Lower leg skin (tissue), 4 donors: ENCODE results near the gene F13B. TPM values are rescaled to one million over a fixed set of nuclear protein-coding genes. Genes with fewer than 3 reads are reported as not detected.

Source experiments
- DNase-seq, 2 donors: peaks; one replicate each; pipeline ENCODE4 v3.0.0-alpha.2; 2019; ENCODE audit warnings: low spot score in 2 of 2
- H3K4me3 ChIP-seq: fragments of 200-600 bp; sonication (generic); 2 replicates; pipeline ENCODE4 v1.5.1; 2017; ENCODE audit warnings: mild to moderate bottlenecking, low read depth; ENCODE audit not compliant: poor library complexity, severe bottlenecking
- POLR2A ChIP-seq, 2 donors: fragments of 450-650 bp; IDR thresholded peaks; one replicate each; pipeline ENCODE4 v1.6.1; 2016 to 2017; ENCODE audit warnings: antibody characterized with exemption in 2 of 2, mild to moderate bottlenecking in 1 of 2, moderate library complexity in 1 of 2
- WGBS, 2 donors: methylation state at CpG; one replicate each; pipeline ENCODE4 v1.1.5; 2018; 5-methylcytosine and 5-hydroxymethylcytosine counted together
- intact Hi-C: fragments of 100-400 bp; cut with DNase I; formaldehyde crosslinking; loops from one replicate; pipeline ENCODE4 v1.15.0; 2023; ENCODE audit warnings: low total_unique reads
- total RNA-seq, 4 donors: library from RNA; depleted of rRNA; stranded (reverse); fragments of >200 nt; gene quantifications; one replicate each; pipeline ENCODE4 v1.1.0, GENCODE V29; 2016
- TF ChIP-seq, protein P1 (sequence below), 3 donors: fragments of 450-650 bp; IDR thresholded peaks; one replicate each; pipeline ENCODE4 v1.5.1; 2016; ENCODE audit warnings: antibody characterized with exemption in 3 of 3, mild to moderate bottlenecking in 3 of 3, moderate library complexity in 2 of 3

The F13B gene
- total RNA-seq, 4 donors from 2014 or later, result not detected

DNA sequence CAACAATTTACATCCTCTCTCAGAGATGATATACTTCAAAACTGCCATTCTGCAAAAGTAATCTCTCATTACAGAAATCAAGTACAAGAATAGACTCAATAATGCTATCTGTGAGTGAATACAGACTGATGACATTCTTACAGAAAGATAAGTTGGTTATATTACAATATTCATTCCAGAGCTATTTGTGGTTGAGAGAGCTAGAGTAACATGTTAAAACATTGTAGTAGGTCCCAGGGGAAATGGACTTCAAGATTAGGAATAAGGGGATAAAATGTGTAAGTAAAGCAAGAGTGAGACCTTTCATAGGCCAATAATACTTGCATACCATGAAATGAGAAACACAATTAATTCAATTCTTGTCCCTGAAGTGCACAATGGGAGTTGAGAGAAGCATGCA is 1.5 kb downstream of the F13B start:
- no peak for TF ChIP-seq POLR2A (IDR thresholded peaks at IDR 0.05)
- TF ChIP-seq, protein P1, sequence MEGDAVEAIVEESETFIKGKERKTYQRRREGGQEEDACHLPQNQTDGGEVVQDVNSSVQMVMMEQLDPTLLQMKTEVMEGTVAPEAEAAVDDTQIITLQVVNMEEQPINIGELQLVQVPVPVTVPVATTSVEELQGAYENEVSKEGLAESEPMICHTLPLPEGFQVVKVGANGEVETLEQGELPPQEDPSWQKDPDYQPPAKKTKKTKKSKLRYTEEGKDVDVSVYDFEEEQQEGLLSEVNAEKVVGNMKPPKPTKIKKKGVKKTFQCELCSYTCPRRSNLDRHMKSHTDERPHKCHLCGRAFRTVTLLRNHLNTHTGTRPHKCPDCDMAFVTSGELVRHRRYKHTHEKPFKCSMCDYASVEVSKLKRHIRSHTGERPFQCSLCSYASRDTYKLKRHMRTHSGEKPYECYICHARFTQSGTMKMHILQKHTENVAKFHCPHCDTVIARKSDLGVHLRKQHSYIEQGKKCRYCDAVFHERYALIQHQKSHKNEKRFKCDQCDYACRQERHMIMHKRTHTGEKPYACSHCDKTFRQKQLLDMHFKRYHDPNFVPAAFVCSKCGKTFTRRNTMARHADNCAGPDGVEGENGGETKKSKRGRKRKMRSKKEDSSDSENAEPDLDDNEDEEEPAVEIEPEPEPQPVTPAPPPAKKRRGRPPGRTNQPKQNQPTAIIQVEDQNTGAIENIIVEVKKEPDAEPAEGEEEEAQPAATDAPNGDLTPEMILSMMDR (IDR thresholded peaks at IDR 0.05), result no peak
- intact Hi-C loops, result no loop called here
- no peak for DNase-seq
- no peak overlapping the region for H3K4me3 ChIP-seq

DNA sequence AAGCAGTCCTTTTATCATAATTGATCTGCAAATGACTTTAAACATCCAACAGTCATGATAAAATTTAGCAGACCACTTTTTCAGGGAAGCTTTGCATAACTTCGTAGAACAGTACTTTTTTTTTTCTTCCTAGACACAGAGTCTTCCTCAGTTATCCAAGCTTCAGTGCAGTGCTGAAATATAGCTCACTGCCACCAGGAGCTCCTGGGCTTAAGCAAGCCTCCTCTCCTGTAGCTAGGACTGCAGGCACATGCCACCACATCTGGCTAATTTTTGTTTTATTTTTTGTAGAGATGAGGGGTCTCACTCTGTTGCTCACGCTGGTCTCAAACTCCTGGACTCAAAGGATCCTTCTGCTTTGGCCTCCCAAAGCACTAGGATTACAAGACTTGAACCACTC is 3.8 kb downstream of the F13B start:
- TF ChIP-seq POLR2A (IDR thresholded peaks at IDR 0.05), result no peak
- TF ChIP-seq, protein P1 (IDR thresholded peaks at IDR 0.05), result no peak
- H3K4me3 ChIP-seq, result no peak overlapping the region
- DNase-seq, result no peak
- 75 to 83% methylated on average over 2 of the region's 2 CpGs for WGBS, 2 donors
- intact Hi-C loops, result no loop called here

DNA sequence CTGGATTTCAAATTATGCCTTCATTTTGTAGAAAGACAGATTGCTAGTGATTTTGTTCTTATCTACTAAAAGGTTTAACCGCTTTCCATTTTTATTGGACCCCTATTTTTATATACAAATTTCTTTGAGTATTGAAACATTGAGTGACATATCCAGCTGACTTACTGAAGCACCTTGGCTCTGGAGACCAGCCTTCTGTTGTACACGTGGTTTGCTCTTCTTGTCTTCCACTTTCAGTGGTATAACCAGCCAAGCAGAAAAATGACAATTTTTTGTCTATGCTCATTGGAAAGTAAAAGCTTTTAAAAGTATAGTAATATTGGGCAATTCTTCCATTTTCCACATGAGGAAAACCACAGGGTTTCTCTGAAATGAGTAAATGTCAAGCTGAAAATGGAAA is 4.4 kb downstream of the F13B start:
- no peak for DNase-seq
- intact Hi-C loops, result no loop called here
- H3K4me3 ChIP-seq, result no peak overlapping the region
- 75 to 76% methylated on average over 2 of the region's 2 CpGs for WGBS, 2 donors
- TF ChIP-seq, protein P1 (IDR thresholded peaks at IDR 0.05), result no peak
- TF ChIP-seq POLR2A (IDR thresholded peaks at IDR 0.05), result no peak

DNA sequence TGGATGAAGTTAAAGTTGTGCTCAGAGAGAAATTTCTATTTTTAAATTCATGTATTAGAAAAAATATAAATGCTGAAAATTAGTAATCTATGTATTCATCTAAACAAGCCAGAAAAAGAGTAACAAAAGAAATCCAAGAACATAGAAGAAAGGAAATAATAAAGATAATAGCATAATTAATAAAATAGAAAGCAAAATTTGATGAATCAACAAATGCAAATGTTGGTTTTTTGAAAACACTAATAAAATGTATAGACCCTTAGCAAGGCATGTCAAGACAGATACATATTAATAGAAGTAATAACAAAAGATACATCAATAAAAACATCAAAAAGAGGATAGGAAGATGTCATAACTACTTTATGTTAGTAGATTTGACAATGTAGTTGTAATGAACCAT is 18.0 kb downstream of the F13B start:
- TF ChIP-seq POLR2A (IDR thresholded peaks at IDR 0.05), result no peak
- no peak for DNase-seq
- intact Hi-C loops, result no loop called here
- H3K4me3 ChIP-seq, result no peak overlapping the region

DNA sequence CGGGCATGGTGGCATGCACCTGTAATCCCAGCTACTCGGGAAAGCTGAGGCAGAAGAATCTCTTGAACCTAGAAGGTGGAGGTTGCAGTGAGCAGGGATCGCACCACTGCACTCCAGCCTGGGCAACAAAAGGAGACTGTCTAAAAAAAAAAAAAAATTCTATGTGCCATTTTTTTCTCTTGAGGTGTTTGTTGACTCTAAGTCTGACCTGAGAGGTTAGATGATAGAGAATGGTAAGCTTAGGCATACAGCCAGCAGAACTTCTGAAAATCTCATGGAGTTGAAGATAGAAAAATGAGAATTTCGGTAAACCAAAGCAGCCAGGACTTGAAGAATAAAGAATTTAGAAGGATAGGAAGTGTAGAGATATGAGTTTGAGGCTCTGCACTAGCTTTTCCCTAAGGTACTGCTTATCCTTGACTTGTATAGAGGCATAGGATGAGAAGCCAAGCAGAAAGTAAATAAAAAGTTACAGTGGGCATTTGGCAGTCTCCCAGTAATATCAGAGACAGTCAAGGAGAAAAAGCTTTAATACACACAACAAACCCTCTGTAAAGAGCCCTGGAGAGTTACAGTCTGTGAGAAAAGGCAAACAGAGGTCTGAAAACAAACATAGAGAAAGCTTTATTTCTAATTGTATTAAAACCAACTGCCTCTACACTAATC is 24.3 kb downstream of the F13B start:
- no peak overlapping the region for H3K4me3 ChIP-seq
- TF ChIP-seq, protein P1 (IDR thresholded peaks at IDR 0.05), result no peak
- TF ChIP-seq POLR2A (IDR thresholded peaks at IDR 0.05), result no peak
- no peak for DNase-seq
- 85 to 87% methylated on average over 4 of the region's 4 CpGs for WGBS, 2 donors
- intact Hi-C loops, result no loop called here

DNA sequence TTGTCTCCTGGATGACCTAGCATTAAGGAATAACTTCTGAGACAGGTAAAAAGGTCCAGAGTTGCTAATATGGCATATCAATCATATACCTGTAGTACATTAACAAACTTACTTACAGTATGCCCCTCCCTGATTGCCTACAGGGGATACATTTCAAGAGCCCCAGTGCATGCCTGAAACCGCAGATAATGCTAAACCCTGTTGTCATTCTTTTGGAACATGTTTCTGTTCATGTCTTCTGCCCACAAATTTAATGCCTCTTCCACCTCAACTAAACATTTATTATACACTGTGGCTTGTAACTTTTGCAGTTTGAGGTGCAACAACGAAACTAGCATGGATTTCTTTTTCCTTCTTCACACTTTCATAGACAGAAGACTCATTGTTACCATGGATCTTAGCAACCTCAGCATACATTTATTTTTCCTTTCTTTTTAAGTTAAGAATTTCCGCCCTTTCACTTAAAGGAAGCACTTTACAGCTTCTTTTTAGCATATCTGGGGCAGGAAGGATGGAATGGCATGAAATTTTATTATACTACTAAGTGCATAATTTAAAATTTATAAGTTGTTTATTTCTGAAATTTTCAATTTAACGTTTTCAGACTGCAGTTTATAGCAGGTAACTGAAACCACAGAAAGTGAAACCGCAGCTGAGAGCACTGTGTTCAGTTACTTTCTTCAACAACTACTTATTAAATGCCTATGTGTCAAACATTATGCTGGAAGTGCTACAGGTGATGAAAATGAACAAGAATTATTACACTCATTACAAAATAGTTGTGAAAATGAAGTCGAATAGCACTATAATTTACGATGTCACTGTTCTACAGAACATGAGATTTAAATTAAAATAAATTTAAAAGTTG is 25.3 kb downstream of the F13B start:
- no peak for DNase-seq
- no peak for TF ChIP-seq POLR2A (IDR thresholded peaks at IDR 0.05)
- TF ChIP-seq, protein P1 (IDR thresholded peaks at IDR 0.05), result no peak
- intact Hi-C loops, result no loop called here
- H3K4me3 ChIP-seq, result no peak overlapping the region
- 50% methylated on average over 7 of the region's 7 CpGs for WGBS, 2 donors
